ENCODE data around the gene PPP6R3.
A peak's percentile ranks its signal among the peaks of the same experiment; 100 is the strongest.

PPP6R3 gene

DNA sequence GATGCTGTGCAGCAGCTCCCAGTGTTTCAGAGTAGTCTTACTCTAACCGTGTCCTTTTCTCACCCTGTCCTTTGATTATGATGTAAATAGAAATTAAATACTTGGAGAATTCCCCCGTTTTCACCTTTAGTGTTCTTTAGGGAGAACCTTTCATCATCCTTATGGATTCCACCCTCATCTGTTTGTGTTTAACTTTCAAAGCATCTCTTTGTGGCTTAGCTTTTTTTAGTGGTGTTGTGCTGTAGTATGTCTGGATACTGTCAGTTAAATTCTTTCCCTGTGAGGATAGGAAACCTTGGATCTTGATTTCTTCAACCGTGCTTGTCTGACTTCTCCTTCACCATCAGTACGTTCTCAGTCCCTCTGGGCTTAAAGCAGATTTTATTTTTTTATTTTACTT is 48.5 kb downstream of the PPP6R3 start:
- ATAC-seq (no peak), DNase-seq (ENCODE audit: low spot score in 2 of 2) (no peak)
- peak overlapping the region; percentile 38 for H3K27ac Mint-ChIP-seq
- H3K4me3 Mint-ChIP-seq = no peak overlapping the region
- H3K36me3 Mint-ChIP-seq = peaks cover 63% of the 10 kb centered on the region
- H3K4me1 Mint-ChIP-seq = peaks cover 57% of the 10 kb centered on the region
- no peaks in the 10 kb centered on the region for H3K9me3 Mint-ChIP-seq

DNA sequence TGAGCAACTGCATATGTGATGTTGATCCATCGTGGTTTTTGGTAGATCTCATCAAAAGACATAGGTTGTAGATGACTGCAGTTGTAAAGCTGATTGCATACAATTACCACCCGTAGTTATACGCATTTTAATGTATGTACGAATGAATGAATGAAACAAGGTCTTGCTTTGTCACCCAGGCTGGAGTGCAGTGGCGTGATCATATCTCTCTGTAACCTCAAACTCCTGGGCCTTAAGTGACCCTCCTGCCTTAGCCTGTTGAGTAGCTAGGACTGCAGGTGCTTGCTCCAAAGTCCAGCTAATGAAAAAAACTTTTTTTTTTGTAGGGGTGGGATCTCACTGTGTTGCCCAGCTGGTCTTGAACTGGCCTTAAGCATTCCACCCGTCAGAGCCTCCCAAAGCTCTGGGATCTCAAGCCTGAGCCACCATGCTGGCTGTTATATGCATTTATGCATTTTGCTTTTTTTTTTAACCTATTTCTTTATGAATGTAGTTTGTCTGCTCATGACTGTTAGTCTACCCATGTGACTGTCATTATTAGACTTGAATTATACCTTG is 53.5 kb downstream of the PPP6R3 start:
- Mint-ChIP-seq H3K4me3 (no peak overlapping the region), H3K9me3 (no peaks in the 10 kb centered on the region), H3K27ac (no peak overlapping the region), H3K36me3 (peaks cover 85% of the 10 kb centered on the region), H3K4me1 (peaks cover 45% of the 10 kb centered on the region)
- ATAC-seq (no peak), DNase-seq (ENCODE audit: low spot score in 2 of 2) (no peak)

DNA sequence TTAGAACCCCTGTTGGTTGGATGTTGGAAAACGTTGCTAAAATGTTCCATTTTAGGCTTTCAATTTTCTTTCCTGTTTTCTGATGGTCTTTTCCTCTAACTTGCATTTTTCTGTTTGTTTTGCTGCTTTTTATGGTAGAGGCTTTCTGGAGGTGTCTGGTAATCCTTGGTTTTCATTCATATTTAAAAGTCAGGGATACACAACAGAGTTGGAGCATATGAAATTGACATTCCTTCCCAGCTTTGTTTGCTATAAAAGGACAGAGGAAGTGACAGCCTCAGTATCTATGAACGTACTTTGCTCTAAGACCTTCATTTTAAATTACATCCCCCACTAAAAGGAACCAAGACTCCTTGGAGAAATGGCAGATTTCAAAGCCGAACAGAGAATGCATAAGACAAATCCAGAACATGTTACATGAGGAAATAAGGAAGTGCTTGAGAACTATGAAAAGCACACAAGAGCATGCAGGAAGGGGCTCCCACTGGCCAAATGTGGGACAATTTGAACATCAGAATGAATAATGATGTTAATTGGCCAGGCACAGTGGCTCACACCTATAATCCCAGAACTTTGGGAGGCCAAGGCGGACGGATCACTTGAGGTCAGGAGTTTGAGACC is 56.7 kb downstream of the PPP6R3 start:
- DNase-seq (ENCODE audit: low spot score in 2 of 2) (no peak), ATAC-seq (no peak)
- Mint-ChIP-seq H3K4me1 (peaks cover 33% of the 10 kb centered on the region), H3K36me3 (peaks cover 93% of the 10 kb centered on the region), H3K27ac (peak overlapping the region; percentile 83), H3K9me3 (no peaks in the 10 kb centered on the region), H3K4me3 (no peak overlapping the region)

DNA sequence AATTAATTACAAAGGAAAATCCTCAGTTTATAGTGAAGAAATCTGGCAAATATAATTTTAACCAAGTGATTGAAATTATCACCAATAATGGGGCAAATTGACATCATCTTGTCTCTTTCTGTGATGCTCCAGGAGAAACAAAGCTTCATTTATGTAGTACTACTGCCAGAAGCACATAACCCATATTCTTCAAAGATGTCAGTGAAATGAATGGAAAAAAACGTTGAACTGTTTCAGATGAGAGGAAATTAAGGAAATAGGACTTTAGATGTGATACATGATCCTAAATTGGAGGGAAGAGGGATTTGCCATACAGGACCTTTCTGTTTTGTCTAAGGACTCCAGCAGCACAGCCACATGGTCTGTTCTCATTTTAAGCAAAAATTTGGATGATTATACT is 57.6 kb downstream of the PPP6R3 start:
- DNase-seq (ENCODE audit: low spot score in 2 of 2) (no peak), ATAC-seq (no peak)
- peaks cover 94% of the 10 kb centered on the region for H3K36me3 Mint-ChIP-seq
- H3K9me3 Mint-ChIP-seq = no peaks in the 10 kb centered on the region
- peaks cover 28% of the 10 kb centered on the region for H3K4me1 Mint-ChIP-seq
- no peak overlapping the region for H3K4me3 Mint-ChIP-seq
- peak overlapping the region; percentile 48 for H3K27ac Mint-ChIP-seq

DNA sequence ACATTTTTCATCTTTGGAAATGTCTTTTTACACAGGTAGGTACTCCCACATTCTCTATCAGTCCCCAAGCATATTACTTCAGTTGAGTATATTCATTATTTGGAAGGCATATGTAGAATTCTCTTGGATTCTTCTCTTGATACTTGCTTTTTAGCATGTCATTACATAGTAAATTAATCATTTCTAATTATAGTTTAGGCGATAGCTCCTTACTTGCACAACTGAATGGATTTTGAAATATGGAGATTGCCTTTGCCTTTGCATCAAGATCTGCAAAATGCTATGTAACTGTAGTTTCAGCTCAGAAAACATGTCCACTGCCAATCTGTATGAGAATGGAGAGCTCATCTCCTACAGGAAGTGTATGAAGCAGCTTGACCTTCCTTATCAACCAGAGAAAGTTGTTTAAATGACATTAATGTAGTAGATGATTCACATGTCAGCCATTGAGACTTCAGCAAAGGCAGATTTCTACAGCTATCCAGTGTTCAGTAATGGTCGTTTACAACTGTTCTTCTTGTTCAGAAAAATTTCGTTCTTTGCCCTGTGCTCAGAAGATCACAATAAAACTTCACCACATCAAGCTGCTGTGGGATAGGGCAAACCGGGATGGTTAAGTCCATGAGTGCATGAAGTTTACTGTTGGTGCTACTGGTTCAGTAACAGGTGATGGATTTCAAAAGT is 61.6 kb downstream of the PPP6R3 start:
- Mint-ChIP-seq H3K9me3 (no peaks in the 10 kb centered on the region), H3K4me1 (peaks cover 45% of the 10 kb centered on the region), H3K27ac (peak overlapping the region; percentile 32), H3K4me3 (no peak overlapping the region), H3K36me3 (peaks cover 96% of the 10 kb centered on the region)
- ATAC-seq = no peak
- DNase-seq (ENCODE audit: low spot score in 2 of 2) = no peak

DNA sequence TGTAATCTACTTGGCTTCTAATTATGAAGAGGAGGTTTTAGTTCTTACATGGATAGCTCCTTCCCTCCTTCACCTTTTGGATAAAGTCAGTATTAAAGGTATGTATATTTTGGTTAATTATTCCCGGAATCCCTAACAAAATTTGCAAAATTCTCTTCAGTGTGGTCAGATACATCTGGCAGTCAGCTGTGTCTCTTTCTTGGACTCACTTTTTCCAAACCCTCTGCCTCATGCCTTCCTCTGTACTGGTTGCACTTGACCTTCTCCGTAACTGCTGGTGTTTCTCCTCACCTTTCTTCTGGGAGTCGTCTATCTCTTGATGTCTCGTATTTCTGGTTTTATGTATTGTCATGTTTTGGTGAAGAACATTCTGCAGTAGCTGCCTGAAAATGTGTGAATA is 62.5 kb downstream of the PPP6R3 start:
- Mint-ChIP-seq H3K4me1 (peaks cover 49% of the 10 kb centered on the region), H3K27ac (no peak overlapping the region)
- no peak for ATAC-seq

DNA sequence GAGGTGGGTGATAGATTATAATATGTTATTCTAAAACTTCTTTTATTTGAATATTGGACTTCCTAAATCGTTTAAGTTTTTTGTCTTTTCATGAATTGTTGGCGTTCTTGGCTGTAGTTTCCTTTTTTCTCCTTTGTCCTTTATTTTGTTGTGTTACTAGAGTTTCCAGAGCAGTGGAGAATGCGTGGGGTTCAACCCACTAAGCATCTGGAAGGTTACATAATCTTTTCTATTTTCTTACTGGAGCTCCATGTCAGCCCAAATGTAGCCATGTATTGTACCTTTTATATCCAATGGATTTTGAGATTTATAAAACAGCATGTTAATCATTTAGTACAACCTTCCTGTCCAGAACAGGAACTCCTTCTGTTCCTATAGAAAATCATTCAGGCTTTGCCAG is 63.2 kb downstream of the PPP6R3 start:
- ATAC-seq (no peak), DNase-seq (ENCODE audit: low spot score in 2 of 2) (no peak)
- H3K4me1 Mint-ChIP-seq = peaks cover 56% of the 10 kb centered on the region
- peak overlapping the region; percentile 77 for H3K27ac Mint-ChIP-seq
- no peak overlapping the region for H3K4me3 Mint-ChIP-seq
- no peaks in the 10 kb centered on the region for H3K9me3 Mint-ChIP-seq
- H3K36me3 Mint-ChIP-seq = peaks cover 100% of the 10 kb centered on the region

More for the DNA sequence above, 62.5 kb downstream of the PPP6R3 start:
- Mint-ChIP-seq H3K36me3 (peaks cover 99% of the 10 kb centered on the region), H3K9me3 (no peaks in the 10 kb centered on the region), H3K4me3 (no peak overlapping the region)
- DNase-seq (ENCODE audit: low spot score in 2 of 2) = no peak

DNA sequence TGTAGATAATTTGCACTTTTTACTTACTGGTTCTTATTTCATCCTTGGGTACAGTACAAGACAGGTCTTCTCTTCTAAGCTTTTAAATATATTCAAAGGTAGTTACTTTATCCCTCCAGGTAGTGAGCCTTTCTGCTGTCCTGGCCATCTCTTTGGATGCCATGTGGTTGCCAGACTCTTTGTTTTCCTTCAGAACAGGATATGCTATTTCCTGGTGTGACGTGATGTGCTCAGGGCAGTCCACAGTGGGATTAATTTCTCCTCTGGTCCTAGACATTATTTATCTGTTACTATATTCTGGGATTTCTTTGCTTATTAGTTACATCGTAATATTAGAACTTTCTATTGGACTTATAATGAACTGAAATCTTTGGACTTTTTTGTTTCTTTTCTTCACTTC is 63.7 kb downstream of the PPP6R3 start:
- Mint-ChIP-seq H3K9me3 (no peaks in the 10 kb centered on the region), H3K4me1 (peaks cover 59% of the 10 kb centered on the region), H3K27ac (peak overlapping the region; percentile 77), H3K4me3 (no peak overlapping the region), H3K36me3 (peaks cover 100% of the 10 kb centered on the region)
- ATAC-seq (no peak), DNase-seq (ENCODE audit: low spot score in 2 of 2) (no peak)

DNA sequence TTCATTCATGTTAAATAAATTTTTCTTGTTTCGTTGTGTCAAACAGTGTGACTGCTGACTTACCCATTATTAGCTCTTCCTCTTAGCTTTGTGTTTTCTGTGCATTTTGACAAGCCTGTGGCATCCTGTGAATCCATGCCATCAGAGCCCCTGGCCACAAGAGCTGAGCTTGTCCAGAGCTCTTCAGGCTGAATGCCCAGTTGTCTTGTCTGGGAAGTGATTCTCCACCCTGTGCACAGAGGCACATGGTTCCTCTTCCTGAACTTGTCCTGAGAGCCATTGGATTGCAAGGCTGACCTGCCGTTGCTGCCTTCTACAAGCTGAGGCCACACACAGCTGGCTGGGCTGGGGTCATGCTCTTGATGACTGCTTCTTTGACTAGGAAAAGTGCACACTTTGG is 64.1 kb downstream of the PPP6R3 start:
- ATAC-seq = no peak
- Mint-ChIP-seq H3K36me3 (peaks cover 100% of the 10 kb centered on the region), H3K27ac (peak overlapping the region; percentile 77), H3K9me3 (no peaks in the 10 kb centered on the region), H3K4me1 (peaks cover 61% of the 10 kb centered on the region), H3K4me3 (no peak overlapping the region)
- no peak for DNase-seq (ENCODE audit: low spot score in 2 of 2)

DNA sequence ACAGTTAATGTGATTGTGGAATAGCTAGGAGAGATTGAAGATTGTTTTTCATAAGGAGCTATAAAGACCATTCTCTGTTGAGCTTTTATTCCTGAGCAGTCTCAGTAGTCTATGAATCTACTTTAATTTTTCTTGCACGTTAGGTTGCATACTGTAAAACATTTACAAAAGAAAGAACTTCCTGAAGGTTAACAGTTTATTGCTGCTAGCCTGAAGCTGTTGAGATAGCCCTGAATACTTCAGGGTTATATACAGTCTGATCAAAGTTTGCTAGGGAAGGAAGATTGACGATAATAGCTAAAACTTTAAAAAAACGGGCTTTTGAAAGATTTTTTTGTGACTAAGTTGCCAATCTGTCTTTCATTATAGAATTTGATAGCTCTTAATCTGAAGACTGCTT is 64.8 kb downstream of the PPP6R3 start:
- DNase-seq (ENCODE audit: low spot score in 2 of 2) = no peak
- no peak for ATAC-seq
- no peaks in the 10 kb centered on the region for H3K9me3 Mint-ChIP-seq
- peaks cover 100% of the 10 kb centered on the region for H3K36me3 Mint-ChIP-seq
- H3K4me3 Mint-ChIP-seq = no peak overlapping the region
- H3K4me1 Mint-ChIP-seq = peaks cover 68% of the 10 kb centered on the region
- H3K27ac Mint-ChIP-seq = peak overlapping the region; percentile 77

DNA sequence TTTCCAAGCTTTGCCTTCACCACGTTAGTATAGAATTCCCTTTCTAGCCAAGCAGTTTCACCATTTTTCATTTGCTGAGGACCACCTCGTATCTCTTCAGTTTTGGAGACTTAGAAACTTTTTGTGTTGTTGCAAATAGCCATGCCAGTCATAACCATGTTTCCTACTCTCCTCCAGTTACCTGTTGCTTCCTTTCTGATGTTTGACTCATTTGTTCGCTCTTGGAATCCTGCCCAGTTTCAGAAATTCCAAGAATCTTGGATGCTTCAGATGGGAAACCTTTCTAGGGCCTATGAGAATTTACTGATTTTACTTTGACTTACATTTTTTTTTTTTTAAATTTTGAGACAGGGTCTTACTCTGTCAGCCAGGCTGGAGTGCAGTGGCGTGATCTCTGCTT is 65.4 kb downstream of the PPP6R3 start:
- no peak for DNase-seq (ENCODE audit: low spot score in 2 of 2)
- Mint-ChIP-seq H3K4me1 (peaks cover 70% of the 10 kb centered on the region), H3K9me3 (no peaks in the 10 kb centered on the region)

DNA sequence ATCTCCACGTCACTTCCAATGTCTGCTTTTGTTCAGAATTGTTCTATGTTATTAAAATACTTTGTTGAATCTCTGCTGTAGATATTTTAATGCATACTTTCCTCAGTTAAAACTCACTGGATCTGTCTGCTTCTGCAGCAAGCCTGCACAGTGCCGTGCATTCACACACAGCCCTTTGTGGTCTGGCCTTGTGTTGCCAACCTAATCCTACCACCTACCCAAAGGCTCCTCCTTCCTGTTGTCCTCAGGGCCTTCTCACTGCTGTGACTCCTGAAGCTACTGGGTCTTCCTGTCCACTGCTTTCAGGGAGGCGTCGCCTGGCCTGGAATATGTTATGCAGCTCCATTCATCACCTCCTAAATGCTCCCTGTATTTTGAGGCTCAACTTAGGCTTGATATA is 67.0 kb downstream of the PPP6R3 start:
- ATAC-seq = peak; percentile 62
- Mint-ChIP-seq H3K4me1 (peaks cover 66% of the 10 kb centered on the region), H3K27ac (peak overlapping the region; percentile 80)

More for the DNA sequence above, 65.4 kb downstream of the PPP6R3 start:
- H3K4me3 Mint-ChIP-seq = no peak overlapping the region
- no peak overlapping the region for H3K27ac Mint-ChIP-seq
- peaks cover 99% of the 10 kb centered on the region for H3K36me3 Mint-ChIP-seq
- no peak for ATAC-seq

DNA sequence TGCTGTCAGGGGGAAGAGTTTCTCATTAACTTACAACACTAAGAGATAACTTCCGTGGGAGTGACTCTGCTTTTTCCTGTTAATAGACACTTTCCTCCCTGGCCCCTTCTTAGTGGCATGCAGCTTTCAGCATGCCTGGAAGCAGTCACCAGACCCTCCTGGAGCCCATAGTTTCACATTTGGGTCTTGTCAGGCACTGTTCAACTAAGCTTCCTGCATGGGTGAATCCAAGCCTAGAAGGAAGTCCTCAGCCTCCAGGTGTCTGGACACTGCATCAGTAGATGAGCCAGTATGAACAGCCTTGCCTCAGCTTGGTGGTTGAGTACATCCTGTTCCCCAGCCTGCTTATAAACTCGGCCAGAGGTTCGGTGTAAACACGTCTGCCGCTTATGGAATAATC is 68.1 kb downstream of the PPP6R3 start:
- peak in 1 of 2 donors; percentile 47 for DNase-seq (ENCODE audit: low spot score in 2 of 2)
- Mint-ChIP-seq H3K36me3 (peaks cover 97% of the 10 kb centered on the region), H3K9me3 (no peaks in the 10 kb centered on the region), H3K27ac (peak overlapping the region; percentile 80), H3K4me1 (peaks cover 64% of the 10 kb centered on the region), H3K4me3 (peak overlapping the region; percentile 8)
- peak; percentile 79 for ATAC-seq

More for the DNA sequence above, 67.0 kb downstream of the PPP6R3 start:
- Mint-ChIP-seq H3K36me3 (peaks cover 97% of the 10 kb centered on the region), H3K4me3 (no peak overlapping the region), H3K9me3 (no peaks in the 10 kb centered on the region)
- peak in 1 of 2 donors; percentile 47 for DNase-seq (ENCODE audit: low spot score in 2 of 2)

DNA sequence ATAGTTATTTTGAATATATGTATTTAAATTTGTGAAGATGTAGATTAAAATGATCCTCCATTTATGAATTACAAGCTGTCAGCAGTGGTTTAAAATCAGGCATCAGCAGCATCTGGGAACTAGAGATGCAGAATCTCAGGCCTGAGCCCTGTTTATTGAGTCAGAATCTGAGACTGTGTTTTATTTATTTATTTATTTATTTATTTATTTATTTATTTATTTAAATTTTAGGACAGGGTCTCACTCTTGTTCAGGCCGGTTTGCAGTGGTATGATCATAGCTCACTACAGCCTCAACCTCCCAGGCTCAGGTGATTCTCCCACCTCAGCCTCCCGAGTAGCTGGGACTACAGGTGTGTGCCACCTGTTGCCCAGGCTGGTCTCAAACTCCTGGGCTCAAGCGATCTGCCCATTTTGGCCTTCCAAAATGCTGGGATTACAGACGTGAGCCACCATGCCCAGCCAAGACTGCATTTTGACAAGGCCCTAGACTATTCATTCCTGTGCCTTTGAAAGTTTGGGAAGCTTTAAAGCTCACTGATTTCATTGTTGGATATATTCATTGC is 70.7 kb downstream of the PPP6R3 start:
- ATAC-seq (no peak), DNase-seq (ENCODE audit: low spot score in 2 of 2) (peak in 1 of 2 donors; percentile 35)
- Mint-ChIP-seq H3K27ac (no peak overlapping the region), H3K4me1 (peaks cover 63% of the 10 kb centered on the region), H3K36me3 (peaks cover 97% of the 10 kb centered on the region), H3K9me3 (no peaks in the 10 kb centered on the region), H3K4me3 (no peak overlapping the region)

DNA sequence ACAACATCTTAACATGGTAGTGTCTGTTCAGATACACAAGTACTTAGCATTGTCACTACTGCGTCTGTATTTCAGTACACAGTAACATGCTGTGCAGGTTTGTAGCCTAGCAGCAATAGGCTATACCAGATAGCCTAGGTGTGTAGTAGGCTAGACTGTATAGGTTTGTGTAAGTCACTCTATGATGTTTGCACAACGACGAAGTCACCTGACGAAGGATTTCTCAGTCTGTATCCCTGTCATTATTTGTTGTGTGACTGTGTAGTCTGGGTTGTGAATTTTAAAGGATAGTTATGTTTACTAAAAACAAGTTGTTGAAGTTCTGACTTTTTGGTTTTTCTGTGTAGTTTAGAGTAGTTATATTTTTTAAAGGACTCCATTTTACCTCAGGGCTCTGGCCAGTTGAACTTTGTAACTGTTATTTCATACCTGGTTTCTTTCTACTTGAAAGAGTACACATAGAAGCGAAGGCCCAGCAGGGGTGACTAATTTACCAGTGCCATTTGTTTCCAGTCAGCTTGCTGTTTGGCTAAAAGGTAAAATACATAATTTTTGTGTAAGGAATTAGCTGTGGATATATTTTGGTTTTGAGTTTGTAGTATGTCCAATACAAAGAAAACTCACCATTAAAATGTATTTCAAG is 72.3 kb downstream of the PPP6R3 start:
- Mint-ChIP-seq H3K36me3 (peaks cover 97% of the 10 kb centered on the region), H3K4me1 (peaks cover 58% of the 10 kb centered on the region)

More for the DNA sequence above, 72.3 kb downstream of the PPP6R3 start:
- no peak for DNase-seq (ENCODE audit: low spot score in 2 of 2)
- Mint-ChIP-seq H3K4me3 (no peak overlapping the region), H3K27ac (no peak overlapping the region), H3K9me3 (no peaks in the 10 kb centered on the region)
- ATAC-seq = no peak

All from stimulated activated effector memory CD8-positive, alpha-beta T cell treated with anti-CD3 and anti-CD28 coated beads, Interleukin-12 subunit alpha, Interleukin-12 subunit beta, amount 100 ng/mL, for 72 hours (primary cell).